SK-MEL-5 (cell line): ENCODE measurements around the gene RBX1. TPM values are rescaled to one million over a fixed set of nuclear protein-coding genes. Genes with fewer than 3 reads are reported as not detected.
"Not testable (repeated sequence)": the region's sequence is repeated elsewhere in the genome, so short reads cannot be mapped to it uniquely, and the experiment has no call there.

ENCODE experiments used
- DNase-seq: peaks from one replicate; pipeline ENCODE4 v3.0.0-alpha.2; 2016; ENCODE audit warnings: low read depth, low spot score
- in situ Hi-C: cut with HindIII; loops from 2 replicates; pipeline ENCODE4 v1.10.0; 2016; ENCODE audit warnings: low sequenced_read_pairs, high pct_unique_total_duplicates, low pct_unique_long_range_greater_than_20kb
- polyA plus RNA-seq, 2 experiments: library from polyadenylated mRNA; depleted of rRNA; stranded (reverse); fragments of >200 nt; gene quantifications; 2 replicates each; pipeline ENCODE4 v1.2.3, GENCODE V29; 2015
- total RNA-seq: library from RNA; depleted of rRNA; stranded (reverse); fragments of >200 nt; shearing (Covaris generic); gene quantifications from 2 replicates; pipeline ENCODE4 v1.2.3, GENCODE V29; 2014; rRNA removed

RBX1 gene
- total RNA-seq: 75.5 and 93.9 TPM in 2 replicates
- polyA plus RNA-seq (2015; cell fraction: cytosol; rRNA removed): 39.0 and 69.3 TPM in 2 replicates
- 27.5 and 31.9 TPM in 2 replicates for polyA plus RNA-seq (2015; cell fraction: nucleus; rRNA removed)

DNA sequence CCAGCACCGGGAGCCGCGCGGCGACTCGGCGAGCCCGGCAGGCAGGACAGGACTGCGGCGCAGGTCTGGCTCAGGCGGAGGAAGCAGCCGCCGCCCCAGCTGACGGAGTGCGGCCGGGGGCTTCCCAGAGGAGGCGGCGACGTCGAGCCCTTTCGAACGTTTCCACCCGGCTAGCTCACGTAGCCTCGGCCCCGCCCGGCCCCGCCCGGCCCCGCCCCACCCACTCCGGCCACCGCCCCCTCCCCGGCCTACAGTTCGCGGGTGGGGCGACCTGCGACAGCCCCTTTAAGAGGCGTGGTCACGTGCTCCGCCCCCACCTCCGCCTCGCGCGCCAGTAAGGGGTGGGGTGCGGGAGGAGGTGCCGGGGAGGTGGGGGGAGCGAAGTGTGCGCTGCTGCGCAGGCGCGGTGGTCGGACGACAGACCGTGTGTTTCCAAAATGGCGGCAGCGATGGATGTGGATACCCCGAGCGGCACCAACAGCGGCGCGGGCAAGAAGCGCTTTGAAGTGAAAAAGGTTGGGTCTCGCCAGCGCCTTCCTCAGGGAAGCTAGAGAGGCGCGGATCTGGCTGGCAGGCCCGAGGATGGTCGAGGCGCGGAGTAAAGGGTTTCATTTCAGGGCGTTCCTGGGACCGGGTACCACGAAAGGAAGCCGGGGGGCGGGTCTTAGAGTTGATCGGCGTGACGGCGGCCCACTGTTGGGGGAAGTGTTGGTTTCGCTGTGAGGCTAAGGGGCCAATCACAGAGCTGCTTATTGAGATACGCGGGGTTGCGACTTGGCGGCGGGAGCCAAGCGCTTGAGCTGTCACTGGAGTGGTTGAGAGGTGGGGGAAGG lies at the start of gene RBX1:
TSS of gene RBX1 (plus strand) at position 417 of the 833 bp plus-strand sequence. CDS start at position 438, 21 bp downstream.
- in situ Hi-C loops: no loop called here
- peak; percentile 99 for DNase-seq

DNA sequence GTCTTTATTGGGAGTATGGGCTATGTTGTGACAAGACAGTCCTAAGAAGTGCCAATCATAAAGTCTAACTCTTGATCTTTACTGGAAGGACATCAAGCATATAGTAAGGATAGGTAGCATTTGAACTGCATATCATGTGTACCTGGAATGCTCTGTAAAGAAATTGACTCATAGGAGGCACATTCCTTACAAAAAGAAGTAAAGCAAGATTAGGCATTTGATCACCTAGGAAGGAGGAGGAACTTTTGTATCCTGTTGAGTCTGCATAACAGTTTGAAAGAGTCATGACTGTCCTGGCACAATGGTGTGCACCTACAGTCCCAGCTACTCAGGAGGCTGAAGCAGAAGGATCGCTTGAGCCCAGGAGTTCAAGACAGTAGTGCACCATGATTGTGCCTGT lies 47.1 kb upstream of the RBX1 start:
- in situ Hi-C loops: no loop called here
- no peak for DNase-seq

DNA sequence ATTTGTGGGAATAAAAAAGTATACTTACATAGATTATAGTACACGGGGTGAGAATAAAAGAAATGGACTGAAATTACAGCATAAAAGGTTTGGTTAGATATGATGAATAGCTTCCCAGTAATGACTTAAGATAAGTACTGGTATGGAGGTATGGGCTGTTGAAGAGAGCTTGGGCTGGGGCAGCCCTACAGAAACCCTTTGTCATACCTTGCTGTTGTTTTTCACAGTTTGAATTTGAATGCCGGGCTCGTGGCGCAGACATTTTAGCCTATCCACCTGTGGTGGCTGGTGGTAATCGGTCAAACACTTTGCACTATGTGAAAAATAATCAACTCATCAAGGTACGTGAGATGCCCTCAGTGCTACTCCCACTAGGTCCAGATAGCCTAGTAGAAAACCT lies 42.3 kb upstream of the RBX1 start:
- in situ Hi-C loops: no loop called here
- no peak for DNase-seq

DNA sequence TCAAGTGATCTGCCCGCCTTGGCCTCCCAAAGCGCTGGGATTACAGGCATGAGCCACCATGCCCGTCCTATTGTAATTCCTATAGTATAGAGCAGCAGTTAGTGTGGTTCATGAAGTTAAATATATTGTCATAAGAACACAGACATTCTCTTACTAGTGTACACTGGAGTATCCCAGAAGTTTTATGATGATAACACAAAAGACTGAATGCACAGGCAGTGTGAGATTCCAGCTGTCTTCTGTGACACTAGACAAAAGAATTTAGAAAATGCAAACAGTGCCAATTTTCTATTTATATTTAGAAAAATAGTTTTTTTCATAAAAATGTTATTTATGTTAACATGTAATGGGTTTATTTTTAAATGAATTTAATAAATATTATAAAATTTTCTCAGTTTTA lies 39.4 kb upstream of the RBX1 start:
- DNase-seq: no peak
- in situ Hi-C loops: no loop called here

DNA sequence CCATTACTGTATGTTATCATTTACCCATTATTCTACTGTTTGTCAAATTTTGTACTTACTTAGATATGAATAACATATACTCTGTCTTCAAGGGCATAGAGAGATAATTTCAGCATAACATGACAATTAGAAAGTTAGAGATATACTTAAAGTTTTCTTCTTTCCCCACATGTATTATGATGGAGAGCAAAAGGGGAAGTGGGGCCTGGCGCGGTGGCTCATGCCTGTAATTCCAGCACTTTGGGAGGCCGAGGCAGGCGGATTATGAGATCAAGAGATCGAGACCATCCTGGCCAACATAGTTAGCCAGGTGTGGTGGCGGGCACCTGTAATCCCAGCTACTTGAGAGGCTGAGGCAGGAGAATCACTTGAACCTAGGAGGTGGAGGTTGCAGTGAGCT lies 38.2 kb upstream of the RBX1 start:
- DNase-seq, in situ Hi-C loops: not testable (repeated sequence)

DNA sequence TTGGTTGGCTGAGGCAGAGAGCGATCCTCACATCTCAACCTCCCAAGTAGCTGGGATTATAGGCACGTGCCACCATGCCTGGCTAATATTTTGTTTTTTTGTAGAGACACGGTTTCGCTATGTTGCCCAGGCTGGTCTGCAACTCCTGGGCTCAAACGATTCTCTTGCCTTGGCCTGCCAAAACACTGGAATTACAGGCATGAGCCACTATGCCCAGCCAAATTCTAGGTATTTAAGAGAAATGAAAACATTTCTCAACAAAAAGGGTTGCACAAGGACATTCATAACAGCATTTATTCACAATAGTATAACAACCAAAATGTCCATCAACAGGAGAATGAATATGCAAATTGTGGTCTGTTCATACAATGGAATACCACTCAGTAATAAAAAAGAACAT lies 31.7 kb upstream of the RBX1 start:
- in situ Hi-C loops: no loop called here
- no peak for DNase-seq

DNA sequence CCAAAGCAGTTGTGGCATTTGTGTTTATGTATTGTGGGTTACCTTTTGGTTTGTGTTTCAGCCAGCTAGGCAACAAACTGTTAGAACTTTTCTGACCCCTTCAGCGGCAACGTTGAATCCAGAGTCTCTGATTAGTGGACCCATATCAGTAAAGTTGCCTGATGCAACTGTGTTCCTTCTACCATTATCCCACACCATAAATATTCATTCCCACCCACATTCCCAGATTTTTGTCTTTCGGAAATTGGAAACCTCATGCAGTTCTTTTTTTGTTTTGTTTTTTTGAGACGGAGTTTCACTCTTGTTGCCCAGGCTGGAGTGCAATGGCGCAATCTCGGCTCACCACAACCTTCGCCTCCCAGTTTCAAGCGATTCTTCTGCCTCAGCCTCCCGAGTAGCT lies 30.7 kb upstream of the RBX1 start:
- in situ Hi-C loops: no loop called here
- no peak for DNase-seq

DNA sequence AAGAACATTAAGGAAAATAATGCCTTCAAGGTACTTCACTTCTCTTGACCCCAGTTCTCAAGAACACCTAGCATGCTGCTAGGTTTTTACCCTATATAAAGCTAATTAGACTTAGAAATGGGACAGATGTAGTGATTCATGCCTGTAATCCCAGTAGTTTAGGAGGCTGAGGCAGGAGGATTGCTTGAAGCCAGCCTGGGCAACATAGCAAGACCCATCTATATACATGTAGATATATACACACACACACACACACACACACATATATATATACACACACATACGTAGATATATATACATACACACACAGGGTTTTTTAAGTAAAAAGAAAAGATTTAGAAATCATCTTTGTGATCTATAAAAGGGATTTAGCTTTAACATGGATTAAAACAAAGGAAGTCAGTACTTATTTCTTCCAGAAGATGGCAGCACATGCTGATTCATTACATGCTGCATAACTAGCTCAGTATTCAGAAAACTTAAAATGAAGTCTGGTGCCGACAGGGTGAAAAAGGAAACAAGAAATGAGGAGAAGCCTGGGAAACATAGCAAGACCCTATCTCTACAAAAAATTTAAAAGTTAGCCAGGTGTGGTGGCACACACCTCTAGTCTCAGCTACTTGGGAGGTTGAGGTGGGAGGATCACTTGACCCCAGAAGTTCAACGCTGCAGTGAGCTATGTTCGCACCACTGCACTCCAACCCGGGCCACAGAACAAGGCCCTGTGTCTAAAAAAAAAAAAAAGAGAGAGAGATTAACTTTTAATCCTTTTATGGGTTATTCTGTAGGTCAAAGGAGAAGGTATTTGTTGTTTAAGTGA lies 28.5 kb upstream of the RBX1 start:
- DNase-seq: peak; percentile 68
- in situ Hi-C loops: no loop called here

DNA sequence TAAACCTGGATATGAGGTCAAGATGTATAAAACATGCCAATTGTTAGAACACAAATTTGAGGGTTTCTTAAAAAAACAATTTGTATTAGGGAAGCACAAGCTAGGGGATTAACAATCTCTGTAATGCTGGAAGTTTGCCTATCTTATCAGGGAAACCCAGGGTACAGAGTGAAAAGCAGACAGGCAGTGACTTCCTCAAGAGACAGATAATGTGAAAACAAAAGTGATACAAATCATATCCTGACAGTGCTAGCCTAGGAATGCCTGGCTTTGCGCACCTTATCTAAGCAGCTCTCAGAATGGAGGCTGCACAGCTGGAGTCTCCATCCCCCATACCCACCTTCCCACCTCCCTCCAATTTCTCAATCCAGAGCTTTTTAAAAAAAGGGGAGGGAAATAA lies 22.5 kb upstream of the RBX1 start:
- no peak for DNase-seq
- in situ Hi-C loops: no loop called here

DNA sequence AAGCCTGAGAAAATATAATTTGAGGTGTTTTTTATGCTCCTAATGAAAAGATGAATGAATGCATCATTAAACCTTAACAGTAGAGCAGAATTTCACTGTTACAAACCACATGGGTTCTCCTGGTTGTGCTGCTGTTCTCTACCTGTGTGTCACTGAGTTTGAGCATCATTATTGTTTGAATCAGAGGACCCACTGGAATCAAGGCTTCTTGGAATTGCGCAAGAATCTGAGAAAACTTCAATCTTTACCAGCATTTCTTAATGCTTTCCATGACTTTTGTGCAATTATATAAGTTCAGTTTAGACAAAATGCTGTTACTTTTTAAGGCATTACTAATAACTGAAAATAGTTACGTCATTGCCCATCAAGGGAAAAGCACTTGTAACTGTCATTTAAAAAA lies 18.8 kb upstream of the RBX1 start:
- in situ Hi-C loops: no loop called here
- DNase-seq: no peak

DNA sequence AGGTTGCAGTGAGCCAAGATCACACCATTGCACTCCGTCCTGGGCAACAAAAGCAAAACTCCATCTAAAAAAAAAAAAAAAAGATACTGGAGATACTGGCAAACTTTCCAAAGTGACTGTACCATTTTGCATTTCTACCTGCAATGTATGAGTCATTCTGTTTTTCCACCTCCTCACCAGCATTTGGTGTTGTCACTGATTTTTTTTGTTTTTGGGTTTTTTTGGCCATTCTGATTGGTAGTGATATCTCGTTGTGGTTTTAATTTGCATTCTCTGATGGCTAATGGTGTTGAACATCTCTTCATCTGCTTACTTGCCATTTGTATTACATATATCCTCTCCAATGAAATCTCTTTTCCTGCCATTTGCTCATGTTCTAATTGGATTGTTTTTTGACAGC lies 12.0 kb upstream of the RBX1 start:
- in situ Hi-C loops: no loop called here

DNA sequence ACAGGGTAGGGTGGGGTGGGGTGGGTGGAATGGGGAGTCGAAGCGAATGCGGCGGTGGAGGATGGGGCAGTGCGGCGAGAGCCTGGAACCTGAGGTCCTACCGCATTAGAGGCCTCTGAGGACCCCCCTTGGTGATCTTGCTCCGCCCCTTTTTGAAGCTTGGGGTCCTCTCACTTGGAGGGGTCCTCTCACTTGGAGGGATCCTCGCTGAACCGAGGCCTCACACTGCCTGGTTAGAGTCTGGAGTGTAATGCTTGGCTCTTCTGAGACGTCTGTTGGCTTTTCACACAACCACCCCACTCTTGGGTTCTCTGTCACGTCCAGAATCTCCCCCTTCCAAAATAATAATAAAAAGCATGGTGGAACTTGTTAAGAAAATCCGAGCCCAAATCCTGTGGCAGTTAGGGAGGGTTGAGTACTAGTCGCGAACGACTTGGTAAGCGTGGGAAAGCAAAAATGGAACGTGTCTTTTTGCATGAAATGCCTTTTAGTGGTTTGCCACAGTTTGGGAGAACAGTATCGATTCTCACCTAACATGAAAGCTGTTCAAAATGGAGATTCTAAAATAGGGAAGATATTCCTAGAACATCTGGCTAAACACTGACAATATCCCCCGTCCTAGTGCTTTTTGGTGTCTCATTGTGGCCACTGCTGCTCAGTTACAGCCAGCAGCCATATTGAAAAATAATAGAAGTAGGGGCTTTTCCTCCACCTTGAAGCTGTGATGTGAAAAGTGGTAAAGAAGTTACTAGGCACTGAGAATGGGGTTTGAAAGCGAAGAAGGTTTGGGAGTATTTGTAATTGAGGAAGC lies 822 bp downstream of the RBX1 start:
- in situ Hi-C loops: no loop called here
- peak; percentile 13 for DNase-seq

More for the DNA sequence above, 12.0 kb upstream of the RBX1 start:
- DNase-seq: no peak

DNA sequence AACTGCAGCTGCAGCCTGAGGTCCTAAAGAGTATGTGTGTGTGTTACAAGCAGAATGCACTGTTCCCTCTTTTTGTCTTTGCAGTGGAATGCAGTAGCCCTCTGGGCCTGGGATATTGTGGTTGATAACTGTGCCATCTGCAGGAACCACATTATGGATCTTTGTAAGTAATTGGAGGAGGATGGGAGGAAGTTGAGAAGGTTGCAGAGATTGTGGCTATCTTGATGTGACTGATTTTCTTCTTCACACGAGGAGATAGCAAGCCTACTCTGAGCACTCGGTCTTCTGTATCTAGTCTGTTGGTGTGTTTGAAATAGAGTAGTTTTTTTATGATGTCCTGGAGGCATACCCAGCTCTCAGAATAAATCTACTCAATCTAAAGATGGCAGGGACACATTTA lies 2.3 kb downstream of the RBX1 start:
- in situ Hi-C loops: no loop called here

DNA sequence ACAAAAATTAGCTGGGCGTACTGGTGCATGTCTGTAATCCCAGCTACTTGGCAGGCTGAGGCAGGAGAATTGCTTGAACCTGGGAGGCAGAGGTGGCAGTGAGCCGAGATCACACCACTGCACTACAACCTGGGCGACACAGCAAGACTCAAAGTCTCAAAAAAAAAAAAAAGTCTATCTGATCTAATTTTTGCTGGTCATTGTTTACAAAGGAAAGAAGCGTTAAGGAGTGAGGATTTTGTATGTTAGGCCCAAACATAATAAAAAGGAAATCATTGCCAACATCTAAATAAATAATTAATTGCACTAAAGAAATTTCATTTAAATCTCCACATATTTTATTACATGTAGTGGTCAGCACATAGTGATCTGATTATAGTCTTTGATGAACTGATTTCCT lies 2.9 kb downstream of the RBX1 start:
- no peak for DNase-seq
- in situ Hi-C loops: no loop called here

More for the DNA sequence above, 2.3 kb downstream of the RBX1 start:
- DNase-seq: peak; percentile 20

DNA sequence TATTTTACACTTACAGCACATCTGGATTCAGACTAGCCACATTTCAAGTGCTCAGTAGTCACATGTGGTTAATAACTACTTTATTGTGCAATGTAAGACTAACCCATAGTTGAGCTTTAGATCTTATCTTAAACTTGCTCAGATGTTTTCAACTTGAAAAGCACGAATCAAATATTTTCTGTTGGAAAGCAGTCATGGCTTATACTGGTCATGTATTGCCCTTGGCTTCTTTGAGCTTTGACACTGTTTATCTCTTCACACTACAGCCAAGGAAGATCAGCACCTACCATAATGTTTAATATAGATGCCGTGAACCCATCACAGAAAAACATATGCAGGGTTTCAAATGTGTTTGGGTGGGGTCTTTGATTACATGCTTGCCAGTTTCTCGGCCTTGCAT lies 4.4 kb downstream of the RBX1 start:
- no peak for DNase-seq
- in situ Hi-C loops: no loop called here

DNA sequence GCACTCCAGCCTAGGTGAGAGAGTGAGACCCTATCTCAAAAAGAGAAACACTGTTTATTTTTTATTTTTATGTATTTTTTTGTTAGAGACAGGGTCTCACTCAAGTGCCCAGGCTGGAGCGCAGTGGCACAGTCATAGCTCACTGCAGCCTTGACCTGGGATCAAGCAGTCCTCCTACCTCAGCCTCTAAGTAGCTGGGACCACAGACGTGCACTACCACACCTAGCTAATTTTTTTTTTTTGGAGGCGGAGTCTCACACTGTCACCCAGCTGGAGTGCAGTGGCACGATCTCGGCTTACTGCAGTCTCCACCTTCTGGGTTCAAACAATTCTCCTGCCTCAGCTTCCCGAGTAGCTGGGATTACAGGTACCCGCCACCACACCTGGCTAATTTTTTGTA lies 6.4 kb downstream of the RBX1 start:
- in situ Hi-C loops: no loop called here
- no peak for DNase-seq

DNA sequence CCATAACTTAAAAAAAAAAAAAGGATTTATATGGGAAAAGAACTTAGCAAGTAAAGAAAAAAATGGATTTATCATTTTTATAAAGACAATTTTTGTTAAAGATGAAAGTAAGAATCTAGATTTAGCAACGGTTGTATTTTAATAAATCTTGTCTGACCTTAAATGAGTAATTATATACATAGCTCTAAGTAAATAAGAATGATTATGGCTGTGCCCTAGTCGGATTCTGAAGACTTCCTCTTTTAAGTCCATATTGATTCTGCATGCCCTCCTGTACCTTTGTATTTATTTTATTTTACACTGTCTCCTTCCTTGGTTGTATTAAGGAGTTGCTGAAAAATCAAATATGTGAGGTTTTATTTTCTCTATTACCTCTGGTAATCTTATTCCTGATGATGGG lies 7.1 kb downstream of the RBX1 start:
- in situ Hi-C loops: no loop called here

DNA sequence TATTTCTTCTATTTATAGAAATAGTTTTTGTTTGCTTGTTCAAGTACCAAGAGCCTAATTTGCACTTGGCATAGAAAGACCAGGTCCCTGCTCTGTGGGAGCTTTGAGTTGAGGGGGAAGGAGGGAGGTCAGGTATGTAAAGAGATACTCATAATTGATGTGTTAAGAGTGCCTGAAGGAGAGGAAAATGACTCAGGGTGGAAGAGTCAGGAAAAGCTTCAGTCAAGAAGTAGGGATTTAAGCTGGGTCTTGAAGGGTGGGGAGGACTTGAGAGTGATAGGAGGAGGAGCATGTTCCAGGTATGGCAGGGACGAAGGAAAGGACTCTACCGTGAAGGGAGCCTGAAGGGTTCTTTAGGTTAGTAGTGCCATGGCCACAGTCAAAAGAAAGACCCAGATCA lies 9.0 kb downstream of the RBX1 start:
- in situ Hi-C loops: no loop called here
- DNase-seq: no peak

More for the DNA sequence above, 7.1 kb downstream of the RBX1 start:
- DNase-seq: no peak
